ENCODE data around the gene IL12RB2.

- TF ChIP-seq, protein P1, sequence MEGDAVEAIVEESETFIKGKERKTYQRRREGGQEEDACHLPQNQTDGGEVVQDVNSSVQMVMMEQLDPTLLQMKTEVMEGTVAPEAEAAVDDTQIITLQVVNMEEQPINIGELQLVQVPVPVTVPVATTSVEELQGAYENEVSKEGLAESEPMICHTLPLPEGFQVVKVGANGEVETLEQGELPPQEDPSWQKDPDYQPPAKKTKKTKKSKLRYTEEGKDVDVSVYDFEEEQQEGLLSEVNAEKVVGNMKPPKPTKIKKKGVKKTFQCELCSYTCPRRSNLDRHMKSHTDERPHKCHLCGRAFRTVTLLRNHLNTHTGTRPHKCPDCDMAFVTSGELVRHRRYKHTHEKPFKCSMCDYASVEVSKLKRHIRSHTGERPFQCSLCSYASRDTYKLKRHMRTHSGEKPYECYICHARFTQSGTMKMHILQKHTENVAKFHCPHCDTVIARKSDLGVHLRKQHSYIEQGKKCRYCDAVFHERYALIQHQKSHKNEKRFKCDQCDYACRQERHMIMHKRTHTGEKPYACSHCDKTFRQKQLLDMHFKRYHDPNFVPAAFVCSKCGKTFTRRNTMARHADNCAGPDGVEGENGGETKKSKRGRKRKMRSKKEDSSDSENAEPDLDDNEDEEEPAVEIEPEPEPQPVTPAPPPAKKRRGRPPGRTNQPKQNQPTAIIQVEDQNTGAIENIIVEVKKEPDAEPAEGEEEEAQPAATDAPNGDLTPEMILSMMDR (IDR thresholded peaks at IDR 0.05): no peak
- TF ChIP-seq REST (IDR thresholded peaks at IDR 0.05; ENCODE audit: low read depth, low read length): 0 out of 2 replicates have a peak, but pooled peaks have one; percentile 5
- TF ChIP-seq IRF3 (IDR thresholded peaks at IDR 0.05; ENCODE audit: low read depth, low read length): no peak
- TF ChIP-seq EZH2phosphoT487 (IDR thresholded peaks at IDR 0.05; ENCODE audit: borderline replicate concordance, low read depth): no peak
- TF ChIP-seq NRF1 (IDR thresholded peaks at IDR 0.05; ENCODE audit: low read depth, low read length): peak; percentile 38; the same call in 1 of the 2 replicates
- TF ChIP-seq SIN3A (IDR thresholded peaks at IDR 0.05; ENCODE audit: borderline replicate concordance, low read depth, low read length): no peak; the same call in 1 of the 2 replicates
These were observed 122.9 kb downstream of the IL12RB2 start, which contains the start of gene SERBP1 for GRCh38 chr1:67430358-67431155.

Measured in SK-N-SH (cell line).